Heart right ventricle (tissue), 16 donors: ENCODE measurements around the gene CUBN. TPM values are rescaled to one million over a fixed set of nuclear protein-coding genes. Genes with fewer than 3 reads are reported as not detected.

ENCODE experiments used
- ATAC-seq, 8 donors: fragments of 200-7000 bp; cut with Tn5 transposase; one replicate each; pipeline ENCODE4 v1.9.1; 2020; ENCODE audit warnings: mild to moderate bottlenecking in 8 of 8, moderate library complexity in 8 of 8, moderate number of reproducible peaks in 1 of 8
- DNase-seq, 2 donors: peaks; one replicate each; pipeline ENCODE4 v3.0.0-alpha.2; 2020
- H3K27ac ChIP-seq, 10 donors: fragments of 200-600 bp; sonication (generic) in 2 of 10; one replicate each; pipeline versions ENCODE4 v1.5.0 to v1.8.0; 2020 to 2022; ENCODE audit warnings: mild to moderate bottlenecking in 3 of 10
- H3K27me3 ChIP-seq, 7 donors: fragments of 200-600 bp; one replicate each; pipeline ENCODE4 v1.8.0; 2021 to 2022; ENCODE audit warnings: mild to moderate bottlenecking in 2 of 7
- H3K36me3 ChIP-seq, 9 donors: fragments of 200-600 bp; sonication (generic) in 1 of 9; one replicate each; pipeline versions ENCODE4 v1.5.0 to v1.8.0; 2020 to 2022; ENCODE audit warnings: mild to moderate bottlenecking in 2 of 9
- H3K4me1 ChIP-seq, 9 donors: fragments of 200-600 bp; sonication (generic) in 1 of 9; one replicate each; pipeline versions ENCODE4 v1.5.0 to v1.8.0; 2020 to 2022; ENCODE audit warnings: mild to moderate bottlenecking in 4 of 9
- H3K4me3 ChIP-seq, 10 donors: fragments of 200-600 bp; sonication (generic) in 2 of 10; one replicate each; pipeline versions ENCODE4 v1.5.0 to v1.8.0; 2020 to 2022; ENCODE audit warnings: mild to moderate bottlenecking in 7 of 10, moderate library complexity in 2 of 10
- H3K9me3 ChIP-seq, 11 donors: fragments of 200-600 bp in 10 of 11; sonication (generic) in 2 of 11; one replicate each; pipeline versions ENCODE4 v1.5.0 to v1.8.0; 2013 to 2022; ENCODE audit warnings: mild to moderate bottlenecking in 2 of 11, control low read depth in 1 of 11, moderate library complexity in 1 of 11
- CTCF ChIP-seq, 9 donors: fragments of 200-600 bp; sonication (generic) in 2 of 9; IDR thresholded peaks; one replicate each; pipeline versions ENCODE4 v1.5.0 to v1.8.0; 2021 to 2022; ENCODE audit warnings: antibody characterized with exemption in 9 of 9, mild to moderate bottlenecking in 5 of 9, moderate library complexity in 1 of 9
- WGBS, 2 donors: extraction: QIAGEN DNeasy Blood & Tissue Kit; methylation state at CpG; one replicate each; pipeline ENCODE4 v1.1.7; 2013; ENCODE audit warnings: inconsistent platforms in 1 of 2; 5-methylcytosine and 5-hydroxymethylcytosine counted together
- intact Hi-C, 10 donors: fragments of 100-400 bp; cut with DNase I; formaldehyde crosslinking; loops; one replicate each; pipeline versions ENCODE4 v1.11.1 to v1.14.2; 2022
- polyA plus RNA-seq, 2 donors: library from polyadenylated mRNA; stranded (reverse); fragments of 200-250 nt; gene quantifications; one replicate each; pipeline ENCODE4 v1.2.3, GENCODE V29; 2013
- total RNA-seq, 10 donors: library from RNA; stranded (reverse); fragmentation: NEBNext Ultra II Directional in 3 of 10; extraction: Animal tissue kit (Norgen Biotek cat#: 25700) in 3 of 10; gene quantifications; one replicate each; pipeline versions ENCODE4 v1.2.1 to v1.2.4, GENCODE V29; 2021 to 2023
- donor health status: Arrhythmogenic right ventricular cardiomyopathy.
- donor health status: ischemic (EF 13 %, LVEDD 7.1; RV severe dilation, severe dysfunction).
- donor health status: healthy with polysubstance abuse.
- donor health status: DM: no; HTN: yes; CAD: no.
- donor health status: DM: no; HTN: no; CAD: no.
- donor health status: ischemic (EF 25% LVEDD 6.9; RV normal size, moderate dysfunction).
- donor health status: ischemic (EF 25% LVEDD 5.7; RV mildly dilated, moderate dysfunction).
- donor health status: healthy.
- donor health status: DM: yes; HTN: yes; CAD: no.
- donor health status: Ischemic cardiomyopathy.
- donor health status: ischemic (EF 35%, LVEDD 5.7; RV mildly dilated, moderate dysfunction).
- donor health status: nonischemic (EF 11% LVEDD 7.7; RV severe dilation, severe dysfunction).
- donor health status: DM: yes; HTN: yes; CAD: no.
- donor health status: PGD.
- donor health status: ischemic (EF 29% LVEDD 5.4; RV normal size, mild dysfunction).
- donor health status: nonischemic (EF 23%, LVEDD 6.1; RV moderate dilation, normal function).

Gene CUBN
- total and polyA plus RNA-seq, 12 donors = 0.13 to 1.2 (median 0.42) TPM

- no peak for TF ChIP-seq CTCF (IDR thresholded peaks at IDR 0.05)
- H3K27ac ChIP-seq = no peak overlapping the region
- H3K4me3 ChIP-seq = no peak overlapping the region
- no peaks in the 10 kb centered on the region for H3K27me3 ChIP-seq
- peaks cover 0 to 12% (median 4%) of the 10 kb centered on the region in 11 donors for H3K9me3 ChIP-seq
- no peak for DNase-seq
- H3K4me1 ChIP-seq = peaks cover 0 to 14% (median 8%) of the 10 kb centered on the region in 9 donors
- ATAC-seq = no peak
- intact Hi-C loops = loop anchor here in 2 of 10 donors (5.0 to 10.0 kb wide), 2 partner anchors 137 to 385 kb away; no protein-coding TSS in a partner anchor
- 81 to 84% methylated on average over 4 of the region's 4 CpGs for WGBS, 2 donors
- no peaks in the 10 kb centered on the region for H3K36me3 ChIP-seq
Measured at GRCh38 chr10:16857419-16857818, 272.2 kb downstream of the CUBN start.

GRCh38 chr10:16856567-16856966 lies 273.0 kb downstream of the CUBN start:
- TF ChIP-seq CTCF (IDR thresholded peaks at IDR 0.05) = no peak
- Histone ChIP-seq H3K4me3 (no peak overlapping the region), H3K27ac (peak overlapping the region in 6 of 10 donors; percentile 0 to 55 (median 28)), H3K27me3 (no peaks in the 10 kb centered on the region), H3K9me3 (peaks cover 0 to 12% (median 4%) of the 10 kb centered on the region in 11 donors), H3K36me3 (no peaks in the 10 kb centered on the region), H3K4me1 (peaks cover 0 to 14% (median 8%) of the 10 kb centered on the region in 9 donors)
- DNase-seq (peak in 1 of 2 donors; percentile 6), ATAC-seq (peak in 7 of 8 donors; percentile 38 to 77 (median 61))
- WGBS, 2 donors = 34 to 38% methylated on average over 4 of the region's 4 CpGs
- intact Hi-C loops = loop anchor here in 2 of 10 donors (5.0 to 10.0 kb wide), 2 partner anchors 138 to 386 kb away; no protein-coding TSS in a partner anchor

GRCh38 chr10:16856092-16856491 lies 273.5 kb downstream of the CUBN start:
- WGBS, 2 donors = 71 to 82% methylated on average over 5 of the region's 5 CpGs
- DNase-seq = no peak
- Histone ChIP-seq H3K4me1 (peaks cover 0 to 14% (median 8%) of the 10 kb centered on the region in 9 donors), H3K27ac (peak overlapping the region in 6 of 10 donors; percentile 0 to 55 (median 28)), H3K9me3 (peaks cover 0 to 12% (median 4%) of the 10 kb centered on the region in 11 donors), H3K36me3 (no peaks in the 10 kb centered on the region), H3K27me3 (no peaks in the 10 kb centered on the region), H3K4me3 (no peak overlapping the region)
- intact Hi-C loops = loop anchor here in 2 of 10 donors (5.0 to 10.0 kb wide), 2 partner anchors 139 to 386 kb away; no protein-coding TSS in a partner anchor
- no peak for TF ChIP-seq CTCF (IDR thresholded peaks at IDR 0.05)
- no peak for ATAC-seq

GRCh38 chr10:16854623-16855022 lies 275.0 kb downstream of the CUBN start:
- H3K9me3 ChIP-seq = no peaks in the 10 kb centered on the region
- intact Hi-C loops = loop anchor here in 2 of 10 donors (5.0 to 10.0 kb wide), 2 partner anchors 140 to 388 kb away; no protein-coding TSS in a partner anchor
- H3K4me3 ChIP-seq = no peak overlapping the region
- H3K36me3 ChIP-seq = no peaks in the 10 kb centered on the region
- H3K4me1 ChIP-seq = peaks cover 0 to 14% (median 8%) of the 10 kb centered on the region in 9 donors
- H3K27me3 ChIP-seq = no peaks in the 10 kb centered on the region
- ATAC-seq (no peak), DNase-seq (no peak)
- H3K27ac ChIP-seq = no peak overlapping the region
- no peak for TF ChIP-seq CTCF (IDR thresholded peaks at IDR 0.05)
